Measurements from ENCODE around the gene NDUFA11.

NDUFA11 gene

GRCh38 chr19:5933391-5934068, 29.9 kb upstream of the NDUFA11 start:
- DNase-seq (ENCODE audit: low read depth, low spot score) = no peak
- H3K27ac ChIP-seq = no peak overlapping the region

GRCh38 chr19:5932609-5933262, 29.1 kb upstream of the NDUFA11 start:
- DNase-seq (ENCODE audit: low read depth, low spot score) = no peak
- H3K27ac ChIP-seq = no peak overlapping the region

- no peak for DNase-seq (ENCODE audit: low read depth, low spot score)
- H3K27ac ChIP-seq = no peak overlapping the region
Observed at GRCh38 chr19:5932146-5932545, 28.6 kb upstream of the NDUFA11 start.

DNA sequence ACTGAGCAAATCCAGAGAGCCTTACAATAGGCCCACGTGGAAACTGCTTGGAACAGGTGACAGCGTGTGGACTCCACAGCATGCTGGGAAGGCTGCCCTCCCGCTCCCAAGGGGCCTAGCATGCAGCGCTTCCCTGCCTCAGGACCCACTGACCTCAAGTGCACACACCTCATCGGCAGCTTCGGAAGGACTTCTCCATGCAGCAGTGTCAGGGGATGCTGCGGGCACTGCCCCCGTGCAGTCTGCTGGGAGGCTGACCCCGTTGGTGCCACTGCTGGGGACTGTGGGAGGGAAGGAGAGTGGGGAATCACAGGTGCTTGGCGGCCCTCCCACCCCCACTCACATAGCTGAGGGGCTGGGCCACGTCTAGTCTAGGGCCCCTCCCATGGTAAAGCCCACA, 27.7 kb upstream of the NDUFA11 start:
- DNase-seq (ENCODE audit: low read depth, low spot score) = no peak
- H3K27ac ChIP-seq = no peak overlapping the region

- H3K27ac ChIP-seq = no peak overlapping the region
- DNase-seq (ENCODE audit: low read depth, low spot score) = no peak
Observed at GRCh38 chr19:5929625-5930024, 26.0 kb upstream of the NDUFA11 start.

- DNase-seq (ENCODE audit: low read depth, low spot score) = no peak
- no peak overlapping the region for H3K27ac ChIP-seq
Observed at GRCh38 chr19:5929179-5929578, 25.6 kb upstream of the NDUFA11 start.

DNA sequence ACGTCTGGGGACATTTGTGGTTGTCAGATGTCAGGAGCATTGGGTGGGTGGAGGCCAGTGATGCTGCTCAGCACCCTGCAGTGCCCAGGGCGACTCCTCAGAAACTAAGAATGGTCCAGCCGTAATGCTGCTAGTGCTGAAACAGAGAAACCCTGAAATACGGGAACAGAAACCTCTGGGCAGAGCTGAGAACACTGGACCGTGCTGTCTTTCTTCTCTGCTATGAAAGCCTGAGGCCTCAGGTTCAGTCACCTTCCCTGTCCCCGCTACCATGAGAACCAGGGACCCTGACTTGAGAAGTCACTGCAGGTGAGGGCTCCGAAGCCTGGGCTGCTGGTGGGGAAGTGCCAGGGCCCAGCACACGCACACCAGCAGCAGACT, 23.8 kb upstream of the NDUFA11 start:
- no peak overlapping the region for H3K27ac ChIP-seq
- DNase-seq (ENCODE audit: low read depth, low spot score) = no peak

DNA sequence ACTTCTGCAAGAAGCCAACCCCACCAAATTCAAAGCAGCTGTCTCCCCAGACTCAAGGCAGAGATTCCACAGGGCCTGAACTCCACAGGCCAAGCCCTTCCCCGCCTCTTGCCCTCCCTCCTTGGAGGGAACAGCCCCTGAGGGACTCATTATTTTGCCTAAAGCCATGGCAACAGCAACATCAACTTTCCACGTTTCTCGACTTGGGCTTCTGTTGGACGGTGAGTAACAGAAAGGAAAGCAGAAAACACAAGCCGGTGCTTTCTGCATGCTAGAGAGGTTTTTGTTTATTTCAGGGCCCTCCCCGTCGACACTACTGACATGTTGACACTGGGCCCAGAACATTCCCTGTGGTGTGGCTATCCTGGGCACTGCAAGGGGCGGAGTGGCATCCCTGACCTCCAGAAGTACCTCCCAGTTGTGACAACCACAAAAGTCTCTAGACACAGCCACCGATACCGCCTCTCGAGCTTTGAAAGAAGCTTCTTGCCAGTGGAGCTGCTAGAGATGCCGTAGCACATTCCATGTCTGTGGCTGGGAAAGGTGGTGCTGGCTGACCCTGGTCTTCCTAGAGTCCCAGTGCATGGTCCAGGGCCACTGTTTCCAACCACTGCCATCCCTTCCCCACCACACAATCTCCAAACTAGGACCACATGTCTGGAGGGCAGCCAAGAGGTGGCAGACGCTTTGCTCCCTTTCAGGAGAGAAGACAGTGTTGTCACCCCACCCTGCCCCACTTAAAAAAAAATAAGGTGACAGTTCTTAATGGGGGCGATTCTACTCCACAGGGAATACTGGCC, 23.3 kb upstream of the NDUFA11 start:
- no peak overlapping the region for H3K27ac ChIP-seq
- DNase-seq (ENCODE audit: low read depth, low spot score) = no peak

GRCh38 chr19:5925830-5926427, 22.3 kb upstream of the NDUFA11 start:
- no peak overlapping the region for H3K27ac ChIP-seq
- no peak for DNase-seq (ENCODE audit: low read depth, low spot score)

DNA sequence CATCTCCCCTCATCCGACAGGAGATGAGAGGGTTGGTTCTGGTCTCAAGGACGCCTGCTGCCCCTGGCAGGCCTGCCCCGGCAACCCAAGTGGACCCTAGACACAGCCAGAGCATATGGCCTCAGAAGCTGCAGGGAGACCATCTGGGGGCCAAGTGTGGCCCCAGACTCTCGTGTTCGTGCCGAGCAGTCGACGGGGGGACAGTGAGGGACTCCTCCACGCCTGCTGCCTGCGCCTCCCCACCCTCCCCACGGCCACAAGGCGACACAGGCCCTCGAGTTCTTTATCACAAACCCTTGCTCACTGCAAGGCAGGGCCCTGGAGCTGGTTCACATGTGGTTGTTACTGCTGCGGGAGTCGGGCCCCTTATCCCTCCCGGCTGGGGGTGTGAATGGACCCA, 19.8 kb upstream of the NDUFA11 start:
- no peak overlapping the region for H3K27ac ChIP-seq
- DNase-seq (ENCODE audit: low read depth, low spot score) = no peak

DNA sequence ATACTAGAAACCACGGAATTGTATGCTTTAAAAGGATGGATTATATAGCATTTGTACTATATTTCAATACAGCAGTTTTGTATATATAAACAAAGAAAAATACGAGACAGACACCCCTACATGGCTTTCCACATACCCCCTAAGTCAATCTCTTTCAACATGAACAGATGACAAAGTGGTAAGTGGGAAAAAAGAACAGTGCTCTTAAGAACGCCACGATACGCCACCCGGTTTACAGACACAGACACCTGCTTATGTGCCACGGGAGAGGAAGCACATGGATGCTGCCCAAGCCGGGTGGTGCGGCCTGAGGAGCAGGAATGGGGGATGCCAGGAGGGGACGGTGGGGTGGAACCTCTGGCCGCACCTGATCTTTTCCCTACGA, 18.6 kb upstream of the NDUFA11 start:
- DNase-seq (ENCODE audit: low read depth, low spot score) = no peak
- H3K27ac ChIP-seq = no peak overlapping the region

GRCh38 chr19:5921516-5922160, 18.0 kb upstream of the NDUFA11 start:
- DNase-seq (ENCODE audit: low read depth, low spot score) = no peak

GRCh38 chr19:5918463-5919079, 15.0 kb upstream of the NDUFA11 start:
- no peak overlapping the region for H3K27ac ChIP-seq
- DNase-seq (ENCODE audit: low read depth, low spot score) = no peak

More at GRCh38 chr19:5921516-5922160, 18.0 kb upstream of the NDUFA11 start:
- no peak overlapping the region for H3K27ac ChIP-seq

DNA sequence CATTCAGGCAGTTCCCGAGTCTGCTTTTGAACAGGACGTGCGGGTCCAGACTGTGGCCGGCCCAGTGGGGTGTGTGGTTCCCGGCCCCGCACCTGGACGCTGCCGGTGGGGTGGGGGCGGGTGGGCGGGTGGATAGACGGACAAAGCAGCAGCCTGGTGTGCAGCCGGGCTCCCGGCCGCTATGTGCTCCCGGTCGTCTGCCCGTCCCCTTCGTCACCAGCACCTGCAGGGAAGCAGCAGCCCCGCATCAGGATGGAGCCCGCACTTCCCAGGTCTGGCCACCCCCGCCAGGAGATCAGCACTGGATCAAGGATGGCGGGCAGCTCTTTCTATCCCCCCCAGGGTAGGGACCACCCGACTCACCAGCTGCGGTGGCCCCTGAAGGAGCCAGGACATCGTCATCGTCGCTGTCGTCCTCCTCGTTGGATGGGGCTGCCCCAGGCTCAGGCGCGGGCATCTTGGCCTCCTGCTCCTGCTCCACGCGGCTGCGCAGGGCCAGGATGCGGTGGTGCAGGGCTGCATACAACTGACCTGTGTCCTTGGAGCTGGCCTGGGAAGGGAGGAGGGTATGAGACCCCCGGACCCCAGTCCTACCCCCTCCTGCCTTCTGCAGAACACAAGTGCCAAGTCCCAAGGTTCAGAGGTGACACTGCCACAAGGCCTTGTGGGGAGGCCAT, 14.0 kb upstream of the NDUFA11 start:
- no peak overlapping the region for H3K27ac ChIP-seq
- DNase-seq (ENCODE audit: low read depth, low spot score) = no peak

GRCh38 chr19:5916181-5916708, 12.7 kb upstream of the NDUFA11 start:
- no peak for DNase-seq (ENCODE audit: low read depth, low spot score)
- no peak overlapping the region for H3K27ac ChIP-seq

DNA sequence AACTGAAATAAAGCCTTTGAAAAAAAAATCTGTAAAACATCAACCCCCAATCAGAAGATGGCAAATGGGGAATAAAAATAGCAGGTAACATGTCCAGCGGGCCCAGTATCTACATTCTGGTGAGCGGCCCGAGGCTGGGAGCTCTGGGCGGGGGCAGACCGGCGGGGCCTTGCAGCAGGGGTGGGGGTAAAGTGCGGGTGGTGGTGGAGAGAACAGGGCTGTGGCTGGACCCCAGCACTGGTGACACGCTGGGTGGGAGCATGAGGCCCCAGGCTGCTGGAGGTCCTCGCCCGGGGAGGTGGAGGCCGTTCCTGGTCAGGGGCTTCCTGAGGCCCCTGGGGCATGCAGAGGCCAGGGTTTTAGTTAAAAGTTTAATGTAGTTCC, 12.2 kb upstream of the NDUFA11 start:
- DNase-seq (ENCODE audit: low read depth, low spot score) = no peak

DNA sequence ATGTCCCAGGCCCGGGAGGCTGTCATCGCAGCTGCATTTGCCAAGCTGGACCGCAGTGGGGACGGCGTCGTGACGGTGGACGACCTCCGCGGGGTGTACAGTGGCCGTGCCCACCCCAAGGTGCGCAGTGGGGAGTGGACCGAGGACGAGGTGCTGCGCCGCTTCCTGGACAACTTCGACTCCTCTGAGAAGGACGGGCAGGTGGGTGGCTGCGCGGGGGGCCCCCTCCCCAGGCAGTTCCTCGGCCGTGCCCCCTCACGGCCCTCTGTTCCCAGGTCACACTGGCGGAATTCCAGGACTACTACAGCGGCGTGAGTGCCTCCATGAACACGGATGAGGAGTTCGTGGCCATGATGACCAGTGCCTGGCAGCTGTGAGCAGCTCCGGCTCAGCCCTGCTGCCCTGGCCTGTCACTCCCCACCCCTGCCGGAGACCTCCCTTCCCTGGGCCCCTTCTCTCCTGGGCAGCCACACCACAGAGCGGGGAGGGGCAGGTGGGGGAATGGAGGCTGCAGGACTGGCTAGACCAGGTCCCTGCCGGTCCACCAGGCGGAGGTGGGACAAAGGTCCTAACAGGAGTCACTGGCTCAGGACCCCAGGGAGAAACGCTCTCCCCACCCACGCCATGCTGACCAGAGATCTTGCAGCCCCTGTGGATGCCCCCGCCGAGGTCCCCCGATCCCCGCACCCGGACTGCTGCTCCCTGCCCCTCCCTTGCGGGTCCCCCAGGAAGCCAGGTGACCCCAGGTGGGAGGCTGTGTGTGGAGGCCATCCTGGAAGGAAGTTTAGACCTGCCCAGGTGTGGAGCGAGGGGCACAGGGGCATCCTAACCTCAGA, 11.6 kb upstream of the NDUFA11 start:
- H3K27ac ChIP-seq = no peak overlapping the region
- DNase-seq (ENCODE audit: low read depth, low spot score) = no peak

More for the DNA sequence above, 12.2 kb upstream of the NDUFA11 start:
- H3K27ac ChIP-seq = no peak overlapping the region

GRCh38 chr19:5914358-5914774, 10.8 kb upstream of the NDUFA11 start:
- no peak for DNase-seq (ENCODE audit: low read depth, low spot score)
- no peak overlapping the region for H3K27ac ChIP-seq

Data from epithelial cell of prostate (primary cell).